K562 (cell line): ENCODE results near the gene CHD5. TPM values are rescaled to one million over a fixed set of nuclear protein-coding genes. Genes with fewer than 3 reads are reported as not detected.

Experiments used
- ATAC-seq: fragments of 200-7000 bp; cut with Tn5 transposase; 3 replicates; pipeline ENCODE4 v1.9.1; 2020; ENCODE audit warnings: moderate library complexity
- BruUV-seq: library from RNA; stranded (reverse); fragments of 400-500 nt; replicated peaks from 2 replicates; lab custom pipeline; 2021; lab: Mats Ljungman, UMichigan
- CTCF ChIA-PET: fragments of 300-600 bp; formaldehyde crosslinking; extraction: SDS; loops from one replicate; lab custom pipeline; 2021; ENCODE audit warnings: low intra/inter-chr PET ratio; lab: Yijun Ruan, JAX
- POLR2A ChIA-PET: fragments of 300-600, 350-650 bp; sonication (Branson Sonifier 250); formaldehyde crosslinking; extraction: SDS; loops from one replicate; lab custom pipeline; 2021; ENCODE audit warnings: antibody characterized with exemption, inconsistent platforms; lab: Yijun Ruan, JAX
- DNase-seq, 4 experiments: peaks; one replicate each; pipeline versions ENCODE4 v3.0.0 to v3.0.0-alpha.2; 2011 to 2018; ENCODE audit warnings: low spot score in 3 of 4, mixed read lengths in 3 of 4; ENCODE audit errors: extremely low read depth in 1 of 4
- FAIRE-seq: peaks from 2 replicates; lab custom pipeline; 2011; peaks lifted over from hg19 to GRCh38; lab: Jason Lieb, UNC
- H2AFZ ChIP-seq: 2 replicates; pipeline ENCODE4 v1.6.0; 2011; ENCODE audit warnings: low read depth, low read length, control low read depth, inconsistent platforms
- H3K27ac ChIP-seq: fragments of 200-600 bp; 3 replicates; pipeline ENCODE4 v1.8.0; 2011; ENCODE audit warnings: low read depth, mild to moderate bottlenecking, control low read depth, inconsistent platforms, low read length, moderate library complexity, mixed read lengths; ENCODE audit errors: extremely low read depth
- H3K27me3 ChIP-seq, 2 experiments: fragments of 300-600 bp in 1 of 2; 2 replicates in 1 of 2; 3 replicates in 1 of 2; pipeline versions ENCODE4 v1.6.0 to v1.8.0; 2011; ENCODE audit warnings: inconsistent platforms in 2 of 2, low read length in 2 of 2, mild to moderate bottlenecking in 1 of 2, mixed read lengths in 1 of 2, moderate library complexity in 1 of 2; ENCODE audit not compliant: control insufficient read depth in 2 of 2, insufficient read depth in 2 of 2
- H3K36me3 ChIP-seq: fragments of 300-600 bp; 3 replicates; pipeline ENCODE4 v1.8.0; 2011; ENCODE audit warnings: mild to moderate bottlenecking, low read length, inconsistent platforms; ENCODE audit not compliant: control insufficient read depth, insufficient read depth
- H3K4me1 ChIP-seq, 2 experiments: fragments of 200-600 bp in 1 of 2; replicated peaks in 1 of 2; 2 replicates in 1 of 2; 3 replicates in 1 of 2; pipeline versions ENCODE4 v1.5.1 to v1.8.0; 2011; ENCODE audit warnings: inconsistent platforms in 2 of 2, low read length in 2 of 2, mild to moderate bottlenecking in 1 of 2, mixed read lengths in 1 of 2, moderate library complexity in 1 of 2; ENCODE audit not compliant: control insufficient read depth in 2 of 2, insufficient read depth in 2 of 2
- H3K4me2 ChIP-seq: 2 replicates; pipeline ENCODE4 v1.6.1; 2011; ENCODE audit warnings: low read length, control low read depth, inconsistent platforms, mixed read lengths; ENCODE audit not compliant: insufficient read depth
- H3K4me3 ChIP-seq: fragments of 200-600 bp; sonication (generic), shearing (Covaris generic); 2 replicates; pipeline ENCODE4 v1.5.1; 2016; ENCODE audit warnings: control low read depth, inconsistent platforms
- H3K79me2 ChIP-seq: fragments of 200-600 bp; 3 replicates; pipeline ENCODE4 v1.8.0; 2011; ENCODE audit warnings: low read length, inconsistent platforms; ENCODE audit not compliant: control insufficient read depth, insufficient read depth
- H3K9ac ChIP-seq, 2 experiments: 2 replicates each; pipeline versions ENCODE4 v1.6.0 to v1.6.1; 2011; ENCODE audit warnings: low read depth in 2 of 2, low read length in 2 of 2, control low read depth in 1 of 2, inconsistent platforms in 1 of 2, mild to moderate bottlenecking in 1 of 2, mixed read lengths in 1 of 2; ENCODE audit not compliant: insufficient read depth in 1 of 2
- H3K9me1 ChIP-seq: one replicate; pipeline ENCODE4 v1.6.0; 2011; ENCODE audit warnings: inconsistent platforms, mild to moderate bottlenecking, low read length, moderate library complexity; ENCODE audit not compliant: control insufficient read depth, insufficient read depth
- H3K9me3 ChIP-seq: replicated peaks from 2 replicates; pipeline ENCODE4 v1.5.1; 2011; ENCODE audit warnings: low read depth, low read length, inconsistent platforms; ENCODE audit not compliant: control insufficient read depth, insufficient read depth
- H4K20me1 ChIP-seq: replicated peaks from 2 replicates; pipeline ENCODE4 v1.6.1; 2011; ENCODE audit warnings: low read length, inconsistent platforms, mixed read lengths; ENCODE audit not compliant: control insufficient read depth, insufficient read depth
- KLF6 ChIP-seq: fragments of 250-450 bp; sonication (Bioruptor Pico); IDR thresholded peaks from 2 replicates; pipeline ENCODE4 v1.4.0; 2020; ENCODE audit warnings: mild to moderate bottlenecking, moderate library complexity, borderline replicate concordance
- MEIS2 ChIP-seq: fragments of 450-650 bp; IDR thresholded peaks from 2 replicates; pipeline ENCODE4 v1.6.1; 2014; ENCODE audit warnings: mild to moderate bottlenecking; ENCODE audit not compliant: partially characterized antibody
- PHTF2 ChIP-seq: fragments of 250-450 bp; sonication (Bioruptor Pico); IDR thresholded peaks from 2 replicates; pipeline ENCODE4 v1.5.0; 2021; ENCODE audit warnings: mild to moderate bottlenecking
- POU5F1 ChIP-seq: fragments of 150-350 bp; IDR thresholded peaks from 2 replicates; pipeline ENCODE4 v1.6.1; 2014; ENCODE audit warnings: borderline replicate concordance, low read length, low read depth, mild to moderate bottlenecking; ENCODE audit not compliant: partially characterized antibody
- SAFB2 ChIP-seq: fragments of 200-400 bp; formaldehyde crosslinking; IDR thresholded peaks from 2 replicates; pipeline ENCODE4 v1.6.1; 2018; ENCODE audit warnings: borderline replicate concordance, low read length, low read depth, moderate library complexity; ENCODE audit not compliant: severe bottlenecking
- SMAD3 ChIP-seq: fragments of 450-650 bp; formaldehyde crosslinking; conservative IDR thresholded peaks from 2 replicates; pipeline ENCODE4 v1.4.0; 2020; ENCODE audit warnings: mild to moderate bottlenecking
- SMAD4 ChIP-seq: fragments of 250-450 bp; sonication (Bioruptor Pico); conservative IDR thresholded peaks from 2 replicates; pipeline ENCODE4 v1.8.0; 2021; ENCODE audit warnings: inconsistent platforms, mild to moderate bottlenecking, moderate library complexity
- ZBTB34 ChIP-seq: fragments of 250-450 bp; sonication (Bioruptor Pico); IDR thresholded peaks from 2 replicates; pipeline ENCODE4 v1.8.0; 2021; ENCODE audit warnings: mild to moderate bottlenecking, moderate library complexity
- ZFX ChIP-seq: sonication (generic); formaldehyde crosslinking; IDR thresholded peaks from 2 replicates; pipeline ENCODE4 v1.8.0; 2022; ENCODE audit warnings: mild to moderate bottlenecking, missing genetic modification reagents, moderate library complexity
- ZNF592 ChIP-seq: fragments of 450-650 bp; IDR thresholded peaks from 2 replicates; pipeline ENCODE4 v1.6.1; 2017; ENCODE audit warnings: antibody characterized with exemption, mild to moderate bottlenecking
- WGBS: fragments of 100-300 bp; shearing (Covaris generic); methylation state at CpG from one replicate; pipeline ENCODE4 v1.1.6; 2016; ENCODE audit warnings: low coverage, mixed read lengths; ENCODE audit not compliant: insufficient coverage; ENCODE audit errors: missing lambda C conversion rate; 5-methylcytosine and 5-hydroxymethylcytosine counted together
- in situ Hi-C: fragments of 300-500 bp; cut with MboI; formaldehyde crosslinking; loops from 4 replicates; pipeline ENCODE4 v1.15.0; 2018; ENCODE audit warnings: inconsistent platforms, mixed read lengths
- intact Hi-C: fragments of 100-400 bp; cut with micrococcal nuclease; formaldehyde crosslinking; loops from 2 replicates; pipeline ENCODE4 v1.14.2; 2022
- polyA plus RNA-seq, 8 experiments: library from polyadenylated mRNA; depleted of rRNA in 4 of 8; stranded (reverse) in 5 of 8; unstranded in 3 of 8; fragments of >200 nt; fragmentation: Nextera tagmentation in 2 of 8; fragmentation: Illumina TruSeq in 1 of 8; extraction: Ambion mirVana in 2 of 8; extraction: Trizol in 1 of 8; gene quantifications; 2 replicates each; pipeline versions ENCODE4 v1.2.1 to v1.2.3, GENCODE V29; 2011 to 2014; ENCODE audit warnings: inconsistent platforms in 1 of 8, missing spikeins in 1 of 8
- total RNA-seq, 7 experiments: library from RNA; depleted of rRNA in 6 of 7; stranded (reverse); fragments of >200 nt in 6 of 7; fragmentation: Illumina TruSeq in 2 of 7; extraction: Trizol in 2 of 7; gene quantifications; 2 replicates each; pipeline versions ENCODE4 v1.2.1 to v1.2.3, GENCODE V29; 2011 to 2021; ENCODE audit warnings: low replicate concordance in 1 of 7
- TF ChIP-seq, protein P1 (sequence below): fragments of 450-650 bp; formaldehyde crosslinking; IDR thresholded peaks from 2 replicates; pipeline ENCODE4 v1.4.0; 2020; ENCODE audit warnings: mild to moderate bottlenecking, mixed read lengths

The CHD5 gene
- total and polyA plus RNA-seq, 9 of the 15 experiments (the other 6 are each of a cell fraction or from before 2014, with no cell fraction given): 0.03 to 0.52 (median 0.11) TPM; not detected in 2

DNA sequence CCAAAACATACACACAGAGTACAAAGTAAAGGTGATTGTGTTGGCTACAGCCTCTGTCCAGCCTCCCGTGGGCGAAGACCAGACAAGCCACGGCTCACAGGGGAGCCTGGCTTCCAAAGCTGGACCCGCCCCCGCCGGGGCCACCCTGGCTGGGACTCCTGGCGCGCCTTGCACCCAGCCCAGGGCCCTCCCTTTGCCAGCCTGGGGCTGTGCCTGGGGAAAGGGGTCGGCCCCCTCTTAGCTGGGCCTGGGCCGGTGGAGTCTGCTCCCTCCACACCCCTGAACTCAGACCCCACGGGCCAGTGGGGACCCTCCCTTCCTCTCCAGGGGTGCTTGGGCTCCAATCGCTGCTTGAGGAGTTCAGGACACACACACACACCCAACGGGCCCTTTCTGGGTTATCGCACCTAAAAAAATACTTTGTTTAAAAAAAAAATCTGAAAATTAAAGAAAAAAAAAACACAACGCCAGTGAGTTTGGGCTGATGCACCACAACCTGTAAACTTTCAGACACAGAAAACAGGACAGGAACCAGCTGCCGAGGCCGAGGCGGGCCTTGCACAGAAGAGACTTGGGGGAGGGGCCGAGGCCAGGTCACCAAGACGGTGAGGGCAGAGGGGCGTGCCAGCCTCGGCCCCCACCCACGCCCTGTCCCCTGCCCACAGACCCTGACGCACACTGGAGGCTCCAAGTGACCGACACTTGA lies 78.1 kb downstream of the CHD5 start:
- Histone ChIP-seq H3K9ac (no peak overlapping the region), H3K79me2 (no peaks in the 10 kb centered on the region), H3K36me3 (no peaks in the 10 kb centered on the region), H3K4me2 (no peak overlapping the region), H3K27ac (no peak overlapping the region), H2AFZ (no peak overlapping the region), H3K4me3 (no peak overlapping the region), H3K27me3 (peaks cover 20 to 71% of the 10 kb centered on the region in 2 experiments; a peak in 4 of 5 replicates), H3K9me1 (no peaks in the 10 kb centered on the region), H3K4me1 (peaks cover 0 to 24% of the 10 kb centered on the region in 2 experiments; a peak in 2 of 5 replicates), H3K9me3 (no peaks in the 10 kb centered on the region), H4K20me1 (peaks cover 14% of the 10 kb centered on the region; the same call in 1 of the 2 replicates)
- BruUV-seq: no TSS peak
- TF ChIP-seq ZNF592 (no peak), POU5F1 (no peak), ZFX (CRISPR knock-in tag) (no peak), ZBTB34 (CRISPR knock-in tag) (no peak), SAFB2 (no peak), SMAD4 (CRISPR knock-in tag) (no peak), MEIS2 (no peak), PHTF2 (no peak), SMAD3 (CRISPR knock-in tag) (no peak), KLF6 (CRISPR knock-in tag) (no peak)
- TF ChIP-seq, protein P1, sequence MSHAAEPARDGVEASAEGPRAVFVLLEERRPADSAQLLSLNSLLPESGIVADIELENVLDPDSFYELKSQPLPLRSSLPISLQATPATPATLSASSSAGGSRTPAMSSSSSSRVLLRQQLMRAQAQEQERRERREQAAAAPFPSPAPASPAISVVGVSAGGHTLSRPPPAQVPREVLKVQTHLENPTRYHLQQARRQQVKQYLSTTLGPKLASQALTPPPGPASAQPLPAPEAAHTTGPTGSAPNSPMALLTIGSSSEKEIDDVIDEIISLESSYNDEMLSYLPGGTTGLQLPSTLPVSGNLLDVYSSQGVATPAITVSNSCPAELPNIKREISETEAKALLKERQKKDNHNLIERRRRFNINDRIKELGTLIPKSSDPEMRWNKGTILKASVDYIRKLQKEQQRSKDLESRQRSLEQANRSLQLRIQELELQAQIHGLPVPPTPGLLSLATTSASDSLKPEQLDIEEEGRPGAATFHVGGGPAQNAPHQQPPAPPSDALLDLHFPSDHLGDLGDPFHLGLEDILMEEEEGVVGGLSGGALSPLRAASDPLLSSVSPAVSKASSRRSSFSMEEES (CRISPR knock-in tag): no peak
- ChIA-PET CTCF (no interaction called here), POLR2A (interaction anchor here (0.8 to 1.4 kb wide), 2 partner anchors 10 to 12 kb away, joined by 4 read pairs; no protein-coding TSS in a partner anchor)
- WGBS: 1% methylated on average over 25 of the region's 25 CpGs
- no peak for ATAC-seq
- intact Hi-C loops: no loop called here
- DNase-seq: no peak
- FAIRE-seq: no peak
- in situ Hi-C loops: no loop called here
